GM13977 (cell line): Measurements from ENCODE around the gene DACH2.
A peak's percentile ranks its signal among the peaks of the same experiment; 100 is the strongest.
"Not testable (repeated sequence)": the region's sequence is repeated elsewhere in the genome, so short reads cannot be mapped to it uniquely, and the experiment has no call there.

ENCODE experiments used
- DNase-seq: peaks from one replicate; pipeline ENCODE4 v3.0.0; 2012; ENCODE audit warnings: low spot score
- in situ Hi-C: fragments of 300-500 bp; cut with MboI; formaldehyde crosslinking; loops from one replicate; pipeline ENCODE4 v1.12.0; 2022; ENCODE audit warnings: low sequenced_read_pairs, low pct_unique_long_range_greater_than_20kb, mixed read lengths, inconsistent platforms; ENCODE audit not compliant: unreplicated experiment
- TF ChIP-seq, protein P1 (sequence below): IDR thresholded peaks from 2 replicates; pipeline ENCODE4 v1.5.1; 2012; ENCODE audit warnings: mild to moderate bottlenecking, control low read depth; ENCODE audit not compliant: insufficient read depth; ENCODE audit errors: extremely low read depth, missing control alignments

Gene DACH2

DNA sequence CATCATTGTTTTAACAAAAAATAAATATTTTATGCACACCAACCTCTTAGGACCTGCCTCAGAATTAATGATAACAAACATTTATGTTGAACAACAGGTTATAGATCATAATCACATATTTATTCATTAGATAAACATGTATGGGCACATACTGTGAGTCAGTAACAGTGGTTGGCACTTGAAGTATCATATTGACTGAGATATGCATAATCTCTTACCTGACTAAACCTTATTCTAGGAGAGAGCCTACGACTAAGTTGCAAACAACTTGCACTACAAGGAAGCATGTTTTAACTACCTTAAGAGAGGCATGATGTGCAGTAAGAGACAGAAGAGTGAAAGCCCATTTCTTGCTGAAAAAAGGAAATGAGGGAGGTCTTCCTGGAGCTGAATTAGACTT lies 6.5 kb upstream of the DACH2 start:
- TF ChIP-seq, protein P1, sequence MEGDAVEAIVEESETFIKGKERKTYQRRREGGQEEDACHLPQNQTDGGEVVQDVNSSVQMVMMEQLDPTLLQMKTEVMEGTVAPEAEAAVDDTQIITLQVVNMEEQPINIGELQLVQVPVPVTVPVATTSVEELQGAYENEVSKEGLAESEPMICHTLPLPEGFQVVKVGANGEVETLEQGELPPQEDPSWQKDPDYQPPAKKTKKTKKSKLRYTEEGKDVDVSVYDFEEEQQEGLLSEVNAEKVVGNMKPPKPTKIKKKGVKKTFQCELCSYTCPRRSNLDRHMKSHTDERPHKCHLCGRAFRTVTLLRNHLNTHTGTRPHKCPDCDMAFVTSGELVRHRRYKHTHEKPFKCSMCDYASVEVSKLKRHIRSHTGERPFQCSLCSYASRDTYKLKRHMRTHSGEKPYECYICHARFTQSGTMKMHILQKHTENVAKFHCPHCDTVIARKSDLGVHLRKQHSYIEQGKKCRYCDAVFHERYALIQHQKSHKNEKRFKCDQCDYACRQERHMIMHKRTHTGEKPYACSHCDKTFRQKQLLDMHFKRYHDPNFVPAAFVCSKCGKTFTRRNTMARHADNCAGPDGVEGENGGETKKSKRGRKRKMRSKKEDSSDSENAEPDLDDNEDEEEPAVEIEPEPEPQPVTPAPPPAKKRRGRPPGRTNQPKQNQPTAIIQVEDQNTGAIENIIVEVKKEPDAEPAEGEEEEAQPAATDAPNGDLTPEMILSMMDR: no peak
- no peak for DNase-seq
- in situ Hi-C loops: no loop called here

DNA sequence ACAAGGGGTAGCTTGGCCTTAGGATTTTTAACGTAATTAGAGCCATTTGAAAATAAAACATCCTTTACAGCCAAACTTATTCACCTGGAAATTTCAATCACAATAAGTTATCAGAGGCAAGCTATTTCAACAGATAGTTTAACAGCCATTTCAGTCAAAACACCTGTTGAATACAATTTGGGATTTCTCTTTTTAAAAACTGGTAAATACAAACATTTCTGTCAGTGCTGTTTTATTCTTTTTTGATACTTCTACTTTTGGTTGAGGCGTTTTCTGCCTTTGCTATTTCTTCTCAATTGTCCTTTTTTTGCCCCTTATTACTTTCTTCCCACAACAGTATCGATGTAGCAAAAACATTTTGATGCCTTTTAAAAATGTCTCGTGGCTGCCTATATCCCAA lies 2.1 kb upstream of the DACH2 start:
- DNase-seq: no peak
- TF ChIP-seq, protein P1: no peak
- in situ Hi-C loops: no loop called here

- in situ Hi-C loops: no loop called here
- DNase-seq: no peak
- TF ChIP-seq, protein P1: no peak
These were observed 343 bp downstream of the DACH2 start for GRCh38 chrX:86148594-86148993.

GRCh38 chrX:86149119-86149518 lies 868 bp downstream of the DACH2 start:
- DNase-seq: no peak
- TF ChIP-seq, protein P1: no peak
- in situ Hi-C loops: no loop called here

DNA sequence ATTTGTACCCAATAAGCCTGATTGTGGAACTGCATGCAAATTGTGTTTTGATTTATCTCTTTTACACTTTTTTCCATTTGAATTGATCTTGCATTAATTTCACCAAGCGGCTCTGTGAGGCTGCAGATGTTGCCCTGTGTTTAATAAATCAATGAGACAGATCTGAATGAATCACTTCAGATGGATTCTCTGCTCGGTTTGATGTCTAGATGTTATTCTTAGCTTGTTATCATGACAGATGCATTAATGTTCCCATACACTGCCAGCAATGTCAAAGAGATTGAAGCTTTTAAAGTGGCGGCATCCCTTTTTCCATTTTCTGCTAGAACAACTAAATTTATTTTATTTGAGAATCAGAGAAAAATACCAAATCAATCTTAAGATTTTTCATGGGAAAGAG lies 6.3 kb downstream of the DACH2 start:
- in situ Hi-C loops: loop anchor here (25.0 kb wide), 1 partner anchor 292 kb away; no protein-coding TSS in a partner anchor
- DNase-seq: no peak
- TF ChIP-seq, protein P1: no peak

DNA sequence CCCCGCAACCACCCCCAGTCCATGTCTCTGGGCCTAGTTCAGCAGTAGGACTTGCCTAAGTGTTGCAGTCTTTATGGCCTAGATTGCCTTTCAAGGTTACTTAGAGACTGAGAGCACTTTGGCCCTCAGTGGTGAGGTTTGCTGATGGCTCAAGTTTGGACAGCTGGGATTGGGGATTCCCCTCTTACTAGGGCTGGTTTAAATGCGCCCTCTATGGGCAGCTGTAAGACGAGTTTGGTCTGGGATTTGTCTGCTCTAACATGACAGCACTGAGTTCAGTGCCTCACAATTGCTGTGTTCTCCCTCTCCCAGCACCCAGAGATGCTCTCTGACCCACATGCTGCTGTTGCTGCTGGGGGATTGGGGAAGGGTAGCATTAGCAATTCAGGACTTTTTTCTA lies 23.1 kb downstream of the DACH2 start:
- in situ Hi-C loops: loop anchor here (25.0 kb wide), 1 partner anchor 309 kb away; no protein-coding TSS in a partner anchor
- TF ChIP-seq, protein P1: peak; percentile 61
- DNase-seq: no peak

DNA sequence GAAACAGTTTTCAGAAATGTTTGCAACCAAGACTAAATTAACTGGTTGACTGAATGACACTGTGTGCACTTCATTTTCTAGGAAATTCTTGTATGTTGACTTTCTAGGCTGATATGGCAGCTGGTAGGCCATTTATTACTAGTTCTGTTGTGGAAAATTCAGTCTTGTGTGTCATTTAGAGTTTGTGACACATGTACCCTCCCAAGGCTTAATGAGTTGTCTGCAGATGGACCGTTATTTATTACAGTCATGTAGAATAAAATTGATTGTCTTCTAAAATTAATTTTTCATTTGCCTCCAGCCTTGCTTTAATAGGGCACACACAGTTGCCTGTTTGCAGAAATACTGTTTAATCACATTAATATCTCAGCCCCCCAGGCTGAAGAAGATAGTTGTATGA lies 30.7 kb downstream of the DACH2 start:
- in situ Hi-C loops: no loop called here
- DNase-seq: no peak
- TF ChIP-seq, protein P1: no peak

GRCh38 chrX:86181325-86181724 lies 33.1 kb downstream of the DACH2 start:
- in situ Hi-C loops, DNase-seq: not testable (repeated sequence)
